Activated T-cell treated with anti-CD3 and anti-CD28 coated beads, Interleukin-2, amount 50 U/mL, for 24 hours (primary cell): ENCODE results near the gene AMPD3.
"Not testable (repeated sequence)": the region's sequence is repeated elsewhere in the genome, so short reads cannot be mapped to it uniquely, and the experiment has no call there.

ENCODE experiments used
- DNase-seq: peaks from one replicate; pipeline ENCODE4 v3.0.0-alpha.2; 2020
- H3K27ac Mint-ChIP-seq: 2 replicates; pipeline ENCODE4 v1.8.0; 2020; ENCODE audit warnings: mild to moderate bottlenecking, mixed read lengths
- H3K27me3 Mint-ChIP-seq: 2 replicates; pipeline ENCODE4 v1.8.0; 2020; ENCODE audit warnings: mixed read lengths
- H3K36me3 Mint-ChIP-seq: 2 replicates; pipeline ENCODE4 v1.8.0; 2020; ENCODE audit warnings: low read depth, mixed read lengths
- H3K4me1 Mint-ChIP-seq: 2 replicates; pipeline ENCODE4 v1.8.0; 2020; ENCODE audit warnings: low read depth, mixed read lengths
- H3K4me3 Mint-ChIP-seq: 2 replicates; pipeline ENCODE4 v1.8.0; 2020; ENCODE audit warnings: mild to moderate bottlenecking, moderate library complexity, mixed read lengths
- H3K9me3 Mint-ChIP-seq: 2 replicates; pipeline ENCODE4 v1.8.0; 2020; ENCODE audit warnings: mixed read lengths

The AMPD3 gene

DNA sequence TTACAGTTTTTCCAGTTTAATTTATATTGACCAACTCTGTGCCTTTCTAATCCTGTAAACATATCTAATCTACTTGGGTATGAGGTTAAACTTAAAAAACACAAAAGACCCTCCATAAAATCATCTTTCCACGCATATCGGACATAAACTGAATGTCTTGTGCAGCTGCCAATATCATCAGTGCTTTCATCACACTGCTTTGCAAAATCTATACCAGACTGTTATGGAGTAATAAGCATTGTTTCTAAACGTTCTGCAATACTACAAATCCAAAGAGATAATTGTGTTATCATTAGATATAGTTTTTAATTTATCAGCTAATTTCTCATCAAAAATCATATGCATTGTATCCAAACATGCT is 36.1 kb upstream of the AMPD3 start:
- peaks cover 4% of the 10 kb centered on the region for H3K9me3 Mint-ChIP-seq
- H3K36me3 Mint-ChIP-seq: no peaks in the 10 kb centered on the region
- DNase-seq: no peak
- H3K27ac Mint-ChIP-seq: no peak overlapping the region
- peaks cover 2% of the 10 kb centered on the region for H3K27me3 Mint-ChIP-seq
- H3K4me3 Mint-ChIP-seq: no peak overlapping the region
- H3K4me1 Mint-ChIP-seq: peaks cover 16% of the 10 kb centered on the region

DNA sequence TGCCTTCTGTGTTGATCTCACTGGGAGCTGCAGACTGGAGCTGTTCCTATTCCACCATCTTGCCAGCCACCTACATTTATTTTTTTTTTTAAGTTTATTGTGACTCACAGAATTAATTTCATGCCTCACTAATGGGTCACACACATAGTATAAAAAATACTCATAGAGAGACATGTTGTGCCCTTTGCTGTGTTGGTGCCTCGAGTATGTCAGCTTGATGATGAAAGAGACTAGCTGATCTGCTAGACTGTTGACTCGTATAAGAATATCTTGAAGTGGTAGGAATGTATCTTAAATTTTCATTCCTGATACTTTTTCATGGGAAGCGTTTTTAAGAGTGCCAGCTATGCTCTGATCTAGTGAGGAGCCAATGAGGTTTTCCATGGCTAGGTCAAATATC is 28.6 kb upstream of the AMPD3 start:
- no peak overlapping the region for H3K4me3 Mint-ChIP-seq
- no peaks in the 10 kb centered on the region for H3K36me3 Mint-ChIP-seq
- H3K27ac Mint-ChIP-seq: no peak overlapping the region
- H3K27me3 Mint-ChIP-seq: peaks cover 5% of the 10 kb centered on the region
- DNase-seq: no peak
- H3K9me3 Mint-ChIP-seq: peaks cover 5% of the 10 kb centered on the region
- H3K4me1 Mint-ChIP-seq: no peaks in the 10 kb centered on the region

DNA sequence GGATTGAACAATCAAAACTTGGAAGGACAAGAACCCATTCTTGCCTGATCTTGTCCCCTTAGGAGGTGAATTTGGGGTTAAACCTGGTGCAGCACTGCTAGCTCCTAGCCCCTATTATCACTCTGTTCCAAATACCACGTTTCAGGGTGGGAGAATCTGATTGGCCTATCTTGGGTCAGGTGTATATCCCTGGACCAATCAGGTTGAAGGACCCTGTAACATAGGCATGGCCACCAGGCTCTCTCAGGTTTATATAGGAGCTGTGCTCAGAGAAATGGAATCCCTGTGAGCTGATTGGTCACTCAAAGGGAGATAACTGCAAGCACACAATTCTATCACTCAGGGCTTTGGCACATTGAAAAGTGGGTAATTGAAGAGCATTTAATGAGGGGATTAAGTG is 26.6 kb upstream of the AMPD3 start:
- Mint-ChIP-seq H3K4me1 (peaks cover 2% of the 10 kb centered on the region), H3K36me3 (no peaks in the 10 kb centered on the region), H3K27me3 (peaks cover 3% of the 10 kb centered on the region), H3K4me3 (no peak overlapping the region), H3K9me3 (peaks cover 2% of the 10 kb centered on the region), H3K27ac (no peak overlapping the region)
- no peak for DNase-seq

DNA sequence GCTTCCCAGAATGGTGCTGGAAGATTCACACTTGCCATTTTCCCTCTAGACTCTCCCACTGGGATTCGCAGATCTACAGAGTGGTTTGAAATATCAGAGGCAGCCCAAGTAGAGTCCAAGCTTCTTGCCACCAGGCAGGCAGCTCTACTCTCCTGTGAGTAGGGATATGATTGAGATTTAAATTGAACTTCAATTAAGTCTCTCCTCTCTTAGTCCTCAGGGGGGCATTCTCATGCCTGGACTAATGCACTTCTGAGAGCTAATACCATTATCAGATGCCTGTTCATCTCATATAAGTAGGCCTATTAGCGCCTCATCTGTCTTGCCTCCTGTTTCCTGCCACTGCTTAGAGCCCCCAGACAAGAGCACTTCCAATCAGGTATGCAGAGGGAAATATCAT is 25.5 kb upstream of the AMPD3 start:
- Mint-ChIP-seq H3K4me3 (no peak overlapping the region), H3K4me1 (peaks cover 2% of the 10 kb centered on the region), H3K9me3 (peaks cover 2% of the 10 kb centered on the region), H3K27ac (no peak overlapping the region), H3K27me3 (peaks cover 3% of the 10 kb centered on the region), H3K36me3 (no peaks in the 10 kb centered on the region)
- no peak for DNase-seq

DNA sequence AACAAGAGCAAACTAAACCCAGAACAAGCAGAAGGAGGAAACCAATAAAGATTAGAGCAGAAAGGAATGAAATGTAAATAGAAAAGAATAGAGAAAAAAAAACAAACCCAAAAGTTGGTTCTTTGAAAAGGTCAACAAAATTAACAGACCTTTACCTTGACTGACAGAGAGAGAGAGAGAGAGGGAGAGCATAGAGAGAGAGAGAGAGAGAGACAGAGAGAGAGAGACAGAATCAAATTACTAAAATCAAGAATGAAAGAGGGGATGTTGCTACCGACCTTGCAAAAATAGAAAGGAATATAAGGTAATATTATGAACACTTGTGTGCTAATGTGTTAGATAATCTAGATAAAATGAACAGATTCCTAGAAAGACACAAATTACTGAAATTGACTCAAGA is 22.6 kb upstream of the AMPD3 start:
- H3K27ac Mint-ChIP-seq: no peak overlapping the region
- no peak for DNase-seq
- peaks cover 2% of the 10 kb centered on the region for H3K9me3 Mint-ChIP-seq
- peaks cover 3% of the 10 kb centered on the region for H3K27me3 Mint-ChIP-seq
- no peaks in the 10 kb centered on the region for H3K36me3 Mint-ChIP-seq
- peaks cover 6% of the 10 kb centered on the region for H3K4me1 Mint-ChIP-seq
- no peak overlapping the region for H3K4me3 Mint-ChIP-seq

DNA sequence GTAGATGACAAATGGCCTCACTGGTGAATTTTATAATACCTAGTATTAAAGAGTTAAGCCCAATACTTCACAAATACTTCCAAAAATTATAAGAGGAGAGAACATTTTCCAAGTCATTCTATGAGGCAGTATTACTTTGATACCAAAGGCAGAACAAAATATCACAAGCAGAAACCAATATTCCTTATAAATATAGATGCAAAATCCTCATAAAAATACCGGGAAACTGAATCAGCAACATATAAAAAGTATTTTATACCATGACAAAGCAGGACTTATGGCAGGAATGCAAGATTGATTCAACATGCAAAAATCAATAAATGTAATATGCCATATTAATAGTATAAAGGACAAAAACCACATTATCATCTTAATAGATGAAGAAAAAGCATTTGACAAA is 22.1 kb upstream of the AMPD3 start:
- no peak overlapping the region for H3K4me3 Mint-ChIP-seq
- DNase-seq: no peak
- no peak overlapping the region for H3K27ac Mint-ChIP-seq
- peaks cover 6% of the 10 kb centered on the region for H3K4me1 Mint-ChIP-seq
- H3K9me3 Mint-ChIP-seq: peaks cover 2% of the 10 kb centered on the region
- peaks cover 3% of the 10 kb centered on the region for H3K27me3 Mint-ChIP-seq
- no peaks in the 10 kb centered on the region for H3K36me3 Mint-ChIP-seq

DNA sequence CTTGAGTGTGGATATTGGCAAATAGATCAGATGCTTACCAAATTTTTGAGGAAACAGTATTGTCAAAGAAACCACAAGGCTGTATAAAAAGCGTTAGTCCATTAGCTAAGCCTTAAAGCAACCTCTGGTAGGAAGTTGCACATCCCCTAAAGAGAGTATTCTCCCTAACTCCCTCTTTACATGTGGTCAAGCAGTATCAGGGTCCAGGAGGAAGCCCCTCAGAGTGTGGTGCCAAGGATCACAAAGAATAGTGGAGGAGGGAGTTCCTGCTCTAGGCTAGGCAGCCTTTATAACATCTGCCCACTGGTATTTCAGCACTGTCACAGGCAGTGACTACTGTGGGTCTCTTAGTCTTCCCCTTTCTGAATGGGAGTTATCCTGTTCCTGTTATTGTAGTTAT is 18.8 kb upstream of the AMPD3 start:
- Mint-ChIP-seq H3K36me3 (no peaks in the 10 kb centered on the region), H3K27ac (no peak overlapping the region), H3K4me3 (no peak overlapping the region), H3K4me1 (peaks cover 6% of the 10 kb centered on the region), H3K9me3 (peaks cover 2% of the 10 kb centered on the region), H3K27me3 (no peaks in the 10 kb centered on the region)
- DNase-seq: no peak

DNA sequence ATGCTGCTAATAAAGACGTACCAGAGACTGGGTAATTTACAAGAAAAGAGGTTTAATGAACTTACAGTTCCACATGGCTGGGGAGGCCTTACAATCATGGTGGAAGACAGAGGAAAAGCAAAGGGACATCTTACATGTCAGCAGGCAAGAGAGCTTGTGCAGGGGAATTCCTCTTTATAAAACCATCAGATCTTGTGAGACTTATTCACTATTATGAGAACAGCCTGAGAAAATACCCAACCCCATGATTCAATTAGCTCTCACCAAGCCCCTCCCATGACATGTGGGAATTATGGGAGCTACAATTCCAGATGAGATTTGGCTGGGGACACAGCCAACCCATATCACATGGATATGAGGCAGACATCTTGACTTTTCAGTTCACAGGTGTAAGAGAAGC is 18.4 kb upstream of the AMPD3 start:
- not testable (repeated sequence) for H3K4me1 Mint-ChIP-seq, H3K4me3 Mint-ChIP-seq, H3K27ac Mint-ChIP-seq, H3K27me3 Mint-ChIP-seq, H3K9me3 Mint-ChIP-seq, DNase-seq, H3K36me3 Mint-ChIP-seq

DNA sequence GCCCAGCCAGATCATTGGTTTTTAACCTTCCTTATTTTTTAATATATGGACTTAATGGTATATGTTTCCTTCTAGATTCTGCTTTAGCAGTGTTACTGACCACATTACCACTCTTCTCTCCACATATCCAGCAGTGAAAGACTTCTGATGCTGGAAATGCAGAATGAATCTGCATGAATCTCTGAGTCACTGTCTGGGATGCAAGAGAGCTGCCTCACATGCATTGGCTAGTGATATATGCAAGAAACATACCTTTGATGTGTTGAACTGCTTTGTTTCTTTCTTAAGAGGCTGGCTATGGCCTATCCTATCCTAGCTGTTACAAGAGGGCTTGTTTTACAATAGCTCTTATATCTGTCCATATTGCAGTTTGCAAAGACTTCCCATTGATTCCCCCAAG is 16.6 kb upstream of the AMPD3 start:
- H3K36me3 Mint-ChIP-seq: no peaks in the 10 kb centered on the region
- no peak overlapping the region for H3K27ac Mint-ChIP-seq
- H3K4me3 Mint-ChIP-seq: no peak overlapping the region
- no peak for DNase-seq
- H3K27me3 Mint-ChIP-seq: no peaks in the 10 kb centered on the region
- H3K4me1 Mint-ChIP-seq: peaks cover 21% of the 10 kb centered on the region
- H3K9me3 Mint-ChIP-seq: no peaks in the 10 kb centered on the region

DNA sequence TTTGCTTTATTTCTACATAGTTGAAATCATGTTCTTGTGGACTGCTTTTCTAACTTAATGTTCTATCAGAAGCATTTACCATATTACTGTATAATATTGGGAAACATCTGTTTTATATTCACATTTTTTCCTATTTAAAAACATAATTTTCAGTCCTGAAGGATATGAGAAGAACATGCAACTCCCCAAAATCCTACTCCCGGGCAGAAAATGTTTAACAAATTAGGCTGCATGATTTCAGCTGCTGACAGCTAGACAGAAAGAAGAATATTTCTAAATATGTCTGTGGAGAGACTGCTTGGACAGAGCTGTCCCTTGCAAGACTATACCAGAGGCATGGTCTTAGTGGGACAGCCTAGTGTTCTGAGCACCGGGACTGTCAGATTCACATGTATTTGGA is 15.7 kb upstream of the AMPD3 start:
- no peak for DNase-seq
- H3K27me3 Mint-ChIP-seq: no peaks in the 10 kb centered on the region
- no peak overlapping the region for H3K27ac Mint-ChIP-seq
- no peaks in the 10 kb centered on the region for H3K36me3 Mint-ChIP-seq
- no peak overlapping the region for H3K4me3 Mint-ChIP-seq
- peaks cover 25% of the 10 kb centered on the region for H3K4me1 Mint-ChIP-seq
- H3K9me3 Mint-ChIP-seq: no peaks in the 10 kb centered on the region

DNA sequence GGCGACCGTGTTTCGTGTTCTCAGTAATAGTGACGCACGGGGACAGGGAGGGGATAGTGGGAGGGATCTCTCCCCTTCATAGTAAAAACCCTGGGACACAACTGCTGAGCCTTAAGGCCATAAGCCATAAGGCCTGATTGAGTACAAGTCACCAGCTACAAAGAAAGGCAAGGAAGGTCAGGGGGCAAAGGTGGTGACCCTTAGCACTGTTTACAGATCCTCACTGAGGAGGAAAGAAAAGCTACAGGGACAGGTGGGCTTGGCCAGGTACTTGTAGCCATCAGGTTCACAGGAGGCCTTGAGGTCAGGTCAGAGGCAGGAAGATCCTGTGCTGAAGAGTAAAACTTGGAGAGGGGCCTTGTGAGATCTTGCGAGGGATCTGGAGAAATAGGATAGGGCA is 15.1 kb upstream of the AMPD3 start:
- Mint-ChIP-seq H3K27ac (no peak overlapping the region), H3K27me3 (no peaks in the 10 kb centered on the region), H3K4me1 (peaks cover 31% of the 10 kb centered on the region), H3K36me3 (no peaks in the 10 kb centered on the region), H3K4me3 (no peak overlapping the region), H3K9me3 (no peaks in the 10 kb centered on the region)
- no peak for DNase-seq

DNA sequence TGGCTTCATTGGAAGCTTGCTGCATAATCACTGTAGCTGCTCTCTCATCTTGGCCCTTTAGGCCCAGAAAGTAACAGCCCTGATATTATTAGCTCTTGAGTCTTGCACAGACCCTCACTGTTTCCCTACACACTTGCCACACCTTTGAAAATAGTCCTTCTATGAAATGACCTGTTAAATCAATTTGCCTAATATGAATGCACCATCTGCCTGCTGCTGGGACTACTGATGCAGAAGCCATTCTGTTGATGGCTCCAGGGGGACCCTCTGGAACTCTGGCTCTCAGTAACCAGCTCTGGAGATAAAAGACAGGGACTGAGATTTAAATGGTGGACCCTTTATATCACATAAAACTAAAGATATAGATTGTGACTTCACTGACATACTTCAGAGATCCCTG is 14.7 kb upstream of the AMPD3 start:
- H3K4me3 Mint-ChIP-seq: no peak overlapping the region
- no peak for DNase-seq
- H3K4me1 Mint-ChIP-seq: peaks cover 36% of the 10 kb centered on the region
- no peaks in the 10 kb centered on the region for H3K27me3 Mint-ChIP-seq
- no peaks in the 10 kb centered on the region for H3K36me3 Mint-ChIP-seq
- no peak overlapping the region for H3K27ac Mint-ChIP-seq
- no peaks in the 10 kb centered on the region for H3K9me3 Mint-ChIP-seq

DNA sequence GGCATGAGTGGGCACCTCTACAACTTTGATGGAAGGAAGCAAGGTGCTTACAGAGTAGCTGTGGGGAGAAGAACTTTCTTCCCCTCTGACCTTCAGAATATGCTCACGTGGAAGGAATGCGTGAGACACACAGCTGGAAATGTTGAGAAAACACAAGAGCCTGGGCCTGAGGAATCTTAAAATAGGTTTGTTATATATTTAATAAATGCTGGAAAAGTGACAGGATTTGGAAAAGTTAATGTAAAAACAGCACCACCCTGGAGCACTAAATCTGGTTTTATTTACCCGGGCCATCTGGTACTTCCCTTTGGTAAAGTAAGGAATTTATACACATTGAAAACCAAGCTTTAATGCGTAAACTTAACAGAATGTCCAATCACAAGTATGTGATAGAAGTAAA is 14.0 kb upstream of the AMPD3 start:
- no peak for DNase-seq
- H3K27ac Mint-ChIP-seq: no peak overlapping the region
- H3K27me3 Mint-ChIP-seq: no peaks in the 10 kb centered on the region
- peaks cover 37% of the 10 kb centered on the region for H3K4me1 Mint-ChIP-seq
- no peaks in the 10 kb centered on the region for H3K36me3 Mint-ChIP-seq
- H3K4me3 Mint-ChIP-seq: no peak overlapping the region
- no peaks in the 10 kb centered on the region for H3K9me3 Mint-ChIP-seq

DNA sequence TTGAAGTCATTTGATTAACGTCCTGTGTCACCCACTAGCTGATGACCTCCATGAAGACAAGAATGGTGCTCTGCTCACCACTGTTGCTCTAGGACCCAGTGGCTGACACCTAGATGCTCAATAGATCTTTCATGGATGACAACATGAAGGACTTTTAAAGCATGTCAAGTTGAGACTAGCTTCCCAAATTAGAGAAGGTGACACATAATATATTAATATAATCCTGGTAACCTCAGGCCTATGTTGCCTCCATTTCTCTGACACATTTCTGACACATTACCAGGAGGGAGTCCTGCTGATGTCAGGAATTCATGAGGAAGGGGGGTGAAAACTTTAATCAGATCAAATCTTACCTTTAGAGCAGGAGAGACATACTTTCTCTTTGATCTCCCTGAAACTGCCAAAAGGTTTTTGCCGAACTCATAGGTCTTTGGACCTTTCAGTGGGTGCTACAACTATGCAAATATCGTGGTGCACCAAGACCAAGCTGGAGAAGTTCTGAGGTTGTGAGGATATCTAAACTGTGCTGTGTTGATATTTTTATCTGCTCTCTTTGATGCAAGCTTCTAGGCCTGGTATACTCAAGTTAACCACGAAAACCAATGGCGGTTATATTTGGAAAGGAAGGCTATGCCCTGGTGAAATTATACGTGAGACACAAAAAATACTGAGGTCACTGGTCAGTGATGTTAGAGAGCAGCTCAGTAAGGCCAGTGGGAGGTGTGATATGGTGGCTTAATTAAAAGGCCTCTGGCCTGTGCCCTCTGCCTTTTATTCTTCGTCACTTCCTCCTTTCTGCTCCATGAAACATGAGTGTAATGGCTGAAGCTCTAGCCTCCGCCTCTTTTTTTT is 13.2 kb upstream of the AMPD3 start:
- H3K27me3 Mint-ChIP-seq: no peaks in the 10 kb centered on the region
- no peak overlapping the region for H3K4me3 Mint-ChIP-seq
- H3K36me3 Mint-ChIP-seq: no peaks in the 10 kb centered on the region
- H3K27ac Mint-ChIP-seq: no peak overlapping the region
- DNase-seq: no peak
- H3K9me3 Mint-ChIP-seq: no peaks in the 10 kb centered on the region
- H3K4me1 Mint-ChIP-seq: peaks cover 34% of the 10 kb centered on the region

DNA sequence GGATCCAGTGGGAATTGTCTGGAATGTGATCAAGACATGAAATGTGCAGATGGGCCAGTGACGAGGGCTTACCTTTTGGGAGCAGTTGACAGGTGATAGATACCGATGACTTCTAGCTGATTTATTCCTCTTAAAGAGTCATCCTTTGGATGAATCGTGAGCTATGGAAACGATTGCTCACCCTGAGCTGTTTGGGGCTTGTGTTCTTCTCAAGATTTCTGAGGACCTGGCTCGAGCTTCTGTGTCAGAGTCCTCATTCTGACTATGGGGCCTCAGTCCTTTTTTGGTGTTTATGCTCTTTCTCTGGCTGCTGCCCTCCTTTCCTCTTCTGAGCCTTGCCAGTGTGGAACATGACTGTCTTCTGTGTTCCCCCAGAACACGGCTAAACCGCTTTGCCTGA is 11.9 kb upstream of the AMPD3 start:
- Mint-ChIP-seq H3K4me3 (no peak overlapping the region), H3K4me1 (peaks cover 34% of the 10 kb centered on the region), H3K27ac (peak overlapping the region; percentile 50), H3K36me3 (no peaks in the 10 kb centered on the region), H3K27me3 (no peaks in the 10 kb centered on the region), H3K9me3 (no peaks in the 10 kb centered on the region)
- no peak for DNase-seq

DNA sequence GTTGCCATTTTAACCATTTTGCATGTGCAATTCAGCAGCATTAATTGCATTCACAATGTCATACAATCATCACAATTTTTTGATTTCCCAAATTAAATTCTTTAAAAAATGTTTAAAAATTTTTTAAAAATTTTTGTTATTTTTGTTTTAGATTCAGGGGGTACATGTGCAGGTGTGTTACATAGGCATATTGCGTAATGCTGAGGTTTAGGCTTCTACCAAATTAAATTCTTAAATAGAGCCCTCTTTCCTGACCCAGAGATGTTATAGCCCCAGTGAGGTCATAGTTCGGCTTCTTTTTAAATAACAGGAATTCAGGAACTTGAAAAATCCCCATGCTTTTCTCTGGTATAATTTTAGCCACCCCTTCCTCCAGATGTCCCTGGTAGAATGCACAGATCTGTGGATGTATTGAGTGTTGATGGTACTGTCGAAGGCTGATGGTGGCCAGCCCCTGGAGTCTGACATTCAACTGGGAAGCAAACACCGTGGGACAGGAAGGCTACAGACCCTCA is 11.3 kb upstream of the AMPD3 start:
- H3K4me3 Mint-ChIP-seq: no peak overlapping the region
- DNase-seq: no peak
- H3K27me3 Mint-ChIP-seq: no peaks in the 10 kb centered on the region
- no peaks in the 10 kb centered on the region for H3K9me3 Mint-ChIP-seq
- no peaks in the 10 kb centered on the region for H3K36me3 Mint-ChIP-seq
- no peak overlapping the region for H3K27ac Mint-ChIP-seq
- H3K4me1 Mint-ChIP-seq: peaks cover 34% of the 10 kb centered on the region
